ENCODE measurements around the gene RFESD. TPM values are rescaled to one million over a fixed set of nuclear protein-coding genes. Genes with fewer than 3 reads are reported as not detected.

The RFESD gene
- total RNA-seq, 1 donor from 2014 or later = 1.3 TPM

GRCh38 chr5:95707055-95707454, 60.5 kb downstream of the RFESD start:
- no peak for DNase-seq (ENCODE audit: low read depth, low spot score)

Other genes starting within 250 kb of the RFESD start
- 124 and 138 TPM in 2 replicates for gene SKIC3, start 91.8 kb upstream of the RFESD start, total RNA-seq
- gene ARSK, start 91.7 kb upstream of the RFESD start, total RNA-seq = 7.5 and 8.2 TPM in 2 replicates
- gene GPR150, start 26.7 kb upstream of the RFESD start, total RNA-seq = 0.20 and 0.32 TPM in 2 replicates
- gene SPATA9, start 36.2 kb downstream of the RFESD start, total RNA-seq = 0.11 and 0.13 TPM in 2 replicates
- 66.7 and 66.9 TPM in 2 replicates for gene RHOBTB3, start 84.6 kb downstream of the RFESD start, total RNA-seq
- 18.9 and 20.3 TPM in 2 replicates for gene GLRX, start 175.9 kb downstream of the RFESD start, total RNA-seq